HepG2 (cell line): Measurements from ENCODE around the gene PCBP1. TPM values are rescaled to one million over a fixed set of nuclear protein-coding genes. Genes with fewer than 3 reads are reported as not detected.

Source experiments
- ADNP ChIP-seq: sonication (generic); formaldehyde crosslinking; IDR thresholded peaks from 2 replicates; pipeline ENCODE4 v1.4.0; 2020; ENCODE audit warnings: missing genetic modification reagents
- ELF3 ChIP-seq: IDR thresholded peaks from 2 replicates; pipeline ENCODE4 v1.6.1; 2016; ENCODE audit warnings: missing genetic modification reagents, missing compliant biosample characterization
- KLF15 ChIP-seq: sonication (generic); formaldehyde crosslinking; IDR thresholded peaks from 2 replicates; pipeline ENCODE4 v1.8.1; 2023; ENCODE audit warnings: borderline replicate concordance, mild to moderate bottlenecking, inconsistent platforms, missing genetic modification reagents, mixed read lengths
- NR2C2 ChIP-seq: sonication (generic); formaldehyde crosslinking; IDR thresholded peaks from 2 replicates; pipeline ENCODE4 v1.4.0; 2020; ENCODE audit warnings: missing genetic modification reagents, mild to moderate bottlenecking, moderate library complexity, borderline replicate concordance
- SMAD1 ChIP-seq: sonication (generic); formaldehyde crosslinking; IDR thresholded peaks from 2 replicates; pipeline ENCODE4 v1.4.0; 2020; ENCODE audit warnings: missing genetic modification reagents, low read depth, mild to moderate bottlenecking, borderline replicate concordance
- SOX13 ChIP-seq, 3 experiments: fragments of 450-650 bp in 1 of 3; sonication (generic) in 1 of 3; formaldehyde crosslinking in 1 of 3; IDR thresholded peaks in 2 of 3; conservative IDR thresholded peaks in 1 of 3; 2 replicates each; pipeline versions ENCODE4 v1.5.0 to v1.6.1; 2016 to 2020; ENCODE audit warnings: antibody characterized with exemption in 1 of 3, mild to moderate bottlenecking in 1 of 3, missing compliant biosample characterization in 1 of 3, missing genetic modification reagents in 1 of 3, moderate library complexity in 1 of 3
- ZNF10 ChIP-seq: sonication (generic); formaldehyde crosslinking; IDR thresholded peaks from 2 replicates; pipeline ENCODE4 v1.4.0; 2020; ENCODE audit warnings: mild to moderate bottlenecking, low read depth, missing genetic modification reagents, borderline replicate concordance
- ZNF687 ChIP-seq: sonication (generic); formaldehyde crosslinking; IDR thresholded peaks from 2 replicates; pipeline ENCODE4 v1.5.1; 2020; ENCODE audit warnings: mild to moderate bottlenecking, missing genetic modification reagents, moderate library complexity
- ZNF703 ChIP-seq: sonication (generic); formaldehyde crosslinking; IDR thresholded peaks from 2 replicates; pipeline ENCODE4 v1.5.1; 2020; ENCODE audit warnings: missing genetic modification reagents, mild to moderate bottlenecking, moderate library complexity, borderline replicate concordance
- ZSCAN30 ChIP-seq: sonication (generic); formaldehyde crosslinking; IDR thresholded peaks from 2 replicates; pipeline ENCODE4 v1.5.0; 2020; ENCODE audit warnings: mild to moderate bottlenecking, missing genetic modification reagents
- polyA plus RNA-seq, 8 experiments: library from polyadenylated mRNA; depleted of rRNA in 3 of 8; stranded (reverse) in 7 of 8; unstranded in 1 of 8; fragments of >200 nt; fragmentation: Illumina TruSeq in 4 of 8; extraction: Trizol in 4 of 8; gene quantifications; 2 replicates each; pipeline versions ENCODE4 v1.2.1 to v1.2.3, GENCODE V29; 2011 to 2016; ENCODE audit warnings: low read depth in 4 of 8, missing spikeins in 1 of 8, mixed read lengths in 1 of 8; ENCODE audit not compliant: insufficient read depth in 1 of 8
- total RNA-seq, 5 experiments: library from RNA; depleted of rRNA; stranded (reverse); fragments of >200 nt; fragmentation: Illumina TruSeq; extraction: Trizol; gene quantifications; 2 replicates each; pipeline ENCODE4 v1.2.3, GENCODE V29; 2016; ENCODE audit warnings: low read depth in 1 of 5
- TF ChIP-seq, protein P1 (sequence below): sonication (generic); formaldehyde crosslinking; IDR thresholded peaks from 2 replicates; pipeline ENCODE4 v1.4.0; 2020; ENCODE audit warnings: mild to moderate bottlenecking, missing genetic modification reagents
- TF ChIP-seq, protein P2 (sequence below): IDR thresholded peaks from 2 replicates; pipeline ENCODE4 v1.6.1; 2018; ENCODE audit warnings: missing genetic modification reagents, mild to moderate bottlenecking, missing compliant biosample characterization
- TF ChIP-seq, protein P3 (sequence below): IDR thresholded peaks from 2 replicates; pipeline ENCODE4 v1.6.1; 2012; ENCODE audit warnings: inconsistent platforms
- TF ChIP-seq, protein P4 (sequence below): fragments of 450-650 bp; IDR thresholded peaks from 2 replicates; pipeline ENCODE4 v1.6.1; 2016
- TF ChIP-seq, protein P5 (sequence below): sonication (generic); formaldehyde crosslinking; IDR thresholded peaks from 2 replicates; pipeline ENCODE4 v1.9.0; 2022; ENCODE audit warnings: low read depth, missing genetic modification reagents

PCBP1 gene
- total and polyA plus RNA-seq, 2 of the 13 experiments (the other 11 are each of a cell fraction or from before 2014, with no cell fraction given), result 32.0 to 137 TPM

GRCh38 chr2:70094171-70094977 lies 7.1 kb downstream of the PCBP1 start (continued):
- TF ChIP-seq, protein P1, sequence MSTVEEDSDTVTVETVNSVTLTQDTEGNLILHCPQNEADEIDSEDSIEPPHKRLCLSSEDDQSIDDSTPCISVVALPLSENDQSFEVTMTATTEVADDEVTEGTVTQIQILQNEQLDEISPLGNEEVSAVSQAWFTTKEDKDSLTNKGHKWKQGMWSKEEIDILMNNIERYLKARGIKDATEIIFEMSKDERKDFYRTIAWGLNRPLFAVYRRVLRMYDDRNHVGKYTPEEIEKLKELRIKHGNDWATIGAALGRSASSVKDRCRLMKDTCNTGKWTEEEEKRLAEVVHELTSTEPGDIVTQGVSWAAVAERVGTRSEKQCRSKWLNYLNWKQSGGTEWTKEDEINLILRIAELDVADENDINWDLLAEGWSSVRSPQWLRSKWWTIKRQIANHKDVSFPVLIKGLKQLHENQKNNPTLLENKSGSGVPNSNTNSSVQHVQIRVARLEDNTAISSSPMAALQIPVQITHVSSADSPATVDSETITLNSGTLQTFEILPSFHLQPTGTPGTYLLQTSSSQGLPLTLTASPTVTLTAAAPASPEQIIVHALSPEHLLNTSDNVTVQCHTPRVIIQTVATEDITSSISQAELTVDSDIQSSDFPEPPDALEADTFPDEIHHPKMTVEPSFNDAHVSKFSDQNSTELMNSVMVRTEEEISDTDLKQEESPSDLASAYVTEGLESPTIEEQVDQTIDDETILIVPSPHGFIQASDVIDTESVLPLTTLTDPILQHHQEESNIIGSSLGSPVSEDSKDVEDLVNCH (CRISPR knock-in tag), result no peak
- TF ChIP-seq ZSCAN30, result no peak
- TF ChIP-seq SMAD1 (CRISPR knock-in tag), result no peak
- TF ChIP-seq SOX13 (IDR thresholded peaks at IDR 0.05), result no peak
- TF ChIP-seq SOX13 (CRISPR knock-in tag; conservative IDR thresholded peaks at IDR 0.05 in 1 of 2, IDR thresholded peaks at IDR 0.05 in 1 of 2), result peak in 1 of 2 experiments; percentile 13; a peak in 1 of 4 replicates
- no peak for TF ChIP-seq KLF15 (CRISPR knock-in tag)
- TF ChIP-seq NR2C2, result 0 out of 2 replicates have a peak, but pooled peaks have one; percentile 13
- TF ChIP-seq ZNF703 (CRISPR knock-in tag), result no peak
- TF ChIP-seq ZNF687 (CRISPR knock-in tag), result peak; percentile 24; the same call in 1 of the 2 replicates
- TF ChIP-seq, protein P2, sequence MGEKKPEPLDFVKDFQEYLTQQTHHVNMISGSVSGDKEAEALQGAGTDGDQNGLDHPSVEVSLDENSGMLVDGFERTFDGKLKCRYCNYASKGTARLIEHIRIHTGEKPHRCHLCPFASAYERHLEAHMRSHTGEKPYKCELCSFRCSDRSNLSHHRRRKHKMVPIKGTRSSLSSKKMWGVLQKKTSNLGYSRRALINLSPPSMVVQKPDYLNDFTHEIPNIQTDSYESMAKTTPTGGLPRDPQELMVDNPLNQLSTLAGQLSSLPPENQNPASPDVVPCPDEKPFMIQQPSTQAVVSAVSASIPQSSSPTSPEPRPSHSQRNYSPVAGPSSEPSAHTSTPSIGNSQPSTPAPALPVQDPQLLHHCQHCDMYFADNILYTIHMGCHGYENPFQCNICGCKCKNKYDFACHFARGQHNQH (CRISPR knock-in tag), result 0 out of 2 replicates have a peak, but pooled peaks have one; percentile 14
- no peak for TF ChIP-seq ADNP (CRISPR knock-in tag)
- TF ChIP-seq, protein P3, sequence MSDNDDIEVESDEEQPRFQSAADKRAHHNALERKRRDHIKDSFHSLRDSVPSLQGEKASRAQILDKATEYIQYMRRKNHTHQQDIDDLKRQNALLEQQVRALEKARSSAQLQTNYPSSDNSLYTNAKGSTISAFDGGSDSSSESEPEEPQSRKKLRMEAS, result peak; percentile 64
- TF ChIP-seq ELF3 (CRISPR knock-in tag), result no peak
- TF ChIP-seq ZNF10 (CRISPR knock-in tag), result no peak
- TF ChIP-seq, protein P4, sequence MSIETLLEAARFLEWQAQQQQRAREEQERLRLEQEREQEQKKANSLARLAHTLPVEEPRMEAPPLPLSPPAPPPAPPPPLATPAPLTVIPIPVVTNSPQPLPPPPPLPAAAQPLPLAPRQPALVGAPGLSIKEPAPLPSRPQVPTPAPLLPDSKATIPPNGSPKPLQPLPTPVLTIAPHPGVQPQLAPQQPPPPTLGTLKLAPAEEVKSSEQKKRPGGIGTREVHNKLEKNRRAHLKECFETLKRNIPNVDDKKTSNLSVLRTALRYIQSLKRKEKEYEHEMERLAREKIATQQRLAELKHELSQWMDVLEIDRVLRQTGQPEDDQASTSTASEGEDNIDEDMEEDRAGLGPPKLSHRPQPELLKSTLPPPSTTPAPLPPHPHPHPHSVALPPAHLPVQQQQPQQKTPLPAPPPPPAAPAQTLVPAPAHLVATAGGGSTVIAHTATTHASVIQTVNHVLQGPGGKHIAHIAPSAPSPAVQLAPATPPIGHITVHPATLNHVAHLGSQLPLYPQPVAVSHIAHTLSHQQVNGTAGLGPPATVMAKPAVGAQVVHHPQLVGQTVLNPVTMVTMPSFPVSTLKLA, result peak; percentile 54
- TF ChIP-seq, protein P5, sequence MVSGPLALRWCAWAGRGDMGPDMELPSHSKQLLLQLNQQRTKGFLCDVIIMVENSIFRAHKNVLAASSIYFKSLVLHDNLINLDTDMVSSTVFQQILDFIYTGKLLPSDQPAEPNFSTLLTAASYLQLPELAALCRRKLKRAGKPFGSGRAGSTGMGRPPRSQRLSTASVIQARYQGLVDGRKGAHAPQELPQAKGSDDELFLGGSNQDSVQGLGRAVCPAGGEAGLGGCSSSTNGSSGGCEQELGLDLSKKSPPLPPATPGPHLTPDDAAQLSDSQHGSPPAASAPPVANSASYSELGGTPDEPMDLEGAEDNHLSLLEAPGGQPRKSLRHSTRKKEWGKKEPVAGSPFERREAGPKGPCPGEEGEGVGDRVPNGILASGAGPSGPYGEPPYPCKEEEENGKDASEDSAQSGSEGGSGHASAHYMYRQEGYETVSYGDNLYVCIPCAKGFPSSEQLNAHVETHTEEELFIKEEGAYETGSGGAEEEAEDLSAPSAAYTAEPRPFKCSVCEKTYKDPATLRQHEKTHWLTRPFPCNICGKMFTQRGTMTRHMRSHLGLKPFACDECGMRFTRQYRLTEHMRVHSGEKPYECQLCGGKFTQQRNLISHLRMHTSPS (CRISPR knock-in tag), result no peak
